Measurements from ENCODE around the gene SUPV3L1. TPM values are rescaled to one million over a fixed set of nuclear protein-coding genes. Genes with fewer than 3 reads are reported as not detected.

The SUPV3L1 gene
- total RNA-seq, 2 experiments from 2014 or later, result 27.0 to 40.9 TPM

DNA sequence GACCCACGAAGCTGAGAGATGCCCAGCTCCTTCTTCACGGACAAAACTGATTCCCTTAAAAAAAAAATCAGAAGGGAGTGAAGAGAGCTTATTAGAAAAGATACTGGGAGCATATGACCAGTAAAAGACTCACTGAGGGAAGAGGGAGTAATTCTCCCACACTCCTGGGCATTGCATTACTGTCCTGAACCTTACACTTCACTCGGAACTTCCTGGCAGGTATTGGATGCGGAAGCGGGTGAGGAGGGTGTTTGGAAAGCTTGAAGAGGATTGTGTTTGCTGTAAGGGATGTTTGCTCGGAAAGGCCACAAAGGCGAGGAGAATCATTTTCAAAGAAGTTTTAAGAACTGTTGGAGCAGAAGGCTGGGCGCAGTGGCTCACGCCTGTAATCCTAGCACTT is 40.5 kb downstream of the SUPV3L1 start:
- no TSS peak for BruUV-seq (replicated peaks)

DNA sequence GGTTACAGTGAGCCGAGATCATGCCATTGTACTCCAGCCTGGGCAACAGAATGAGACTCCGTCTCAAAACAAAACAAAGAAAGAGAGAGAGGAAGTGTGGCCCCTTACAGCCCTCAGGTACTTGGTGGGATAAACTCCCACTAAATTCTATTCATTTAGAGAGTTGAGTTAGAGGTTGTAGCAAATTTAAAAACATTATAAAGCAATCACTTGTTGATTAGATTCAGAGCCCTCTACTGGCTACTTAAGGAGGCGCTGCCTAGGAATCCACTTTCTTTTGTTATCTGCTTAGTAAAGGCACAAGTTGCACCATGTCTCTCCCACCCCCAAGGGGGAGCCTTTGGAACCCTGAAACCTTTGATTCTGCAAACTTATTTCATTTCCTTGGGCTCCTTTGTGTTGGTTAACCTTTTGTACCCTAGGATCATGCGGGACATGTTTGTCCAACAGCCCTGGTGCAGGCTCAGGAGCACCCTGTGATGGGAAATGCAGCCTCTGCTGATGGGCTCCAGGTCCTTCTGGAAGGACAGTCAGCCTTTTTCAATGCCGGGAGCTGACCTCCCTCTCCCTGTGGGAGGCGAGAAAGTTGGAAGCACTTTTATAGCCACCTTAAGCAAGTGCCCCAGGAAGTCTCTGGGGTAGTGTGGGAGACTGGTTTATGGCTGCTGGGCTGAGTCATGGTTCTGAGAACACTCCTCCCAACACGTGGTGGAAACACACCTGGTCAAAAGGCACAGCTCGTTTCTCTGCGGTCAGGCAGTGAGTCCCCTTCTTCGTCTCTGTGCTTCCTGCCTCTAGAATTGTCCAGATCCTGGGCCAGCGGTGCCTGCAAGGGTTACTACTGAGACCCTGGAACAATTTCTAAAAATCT is 42.4 kb downstream of the SUPV3L1 start:
- H3K79me2 ChIP-seq (ENCODE audit: insufficient read depth, low read depth, low read length), result no peaks in the 10 kb centered on the region
- no TSS peak for BruUV-seq (replicated peaks)
- intact Hi-C loops (cut with micrococcal nuclease; ENCODE audit: unreplicated experiment), result loop anchor here (5.0 kb wide), 3 partner anchors 130 to 215 kb away; no protein-coding TSS in a partner anchor
- CTCF ChIA-PET (ENCODE audit: unreplicated experiment), result no interaction called here
- H4K20me1 ChIP-seq (ENCODE audit: insufficient read depth, low read length), result no peaks in the 10 kb centered on the region
- H3K4me2 ChIP-seq (ENCODE audit: low read length), result peak overlapping the region; percentile 80
- TF ChIP-seq EZH2phosphoT487 (IDR thresholded peaks at IDR 0.05; ENCODE audit: borderline replicate concordance, low read depth, low read length) (no peak), CTCF (conservative IDR thresholded peaks at IDR 0.05; ENCODE audit: low read length) (peak; percentile 96)
- no peaks in the 10 kb centered on the region for H3K9me3 ChIP-seq (ENCODE audit: low read length)
- peak overlapping the region; percentile 97 for H2AFZ ChIP-seq (ENCODE audit: low read length)
- H3K9me2 ChIP-seq (ENCODE audit: insufficient read depth, low read length), result no peaks in the 10 kb centered on the region
- peak overlapping the region; percentile 45 for H3K4me3 ChIP-seq (ENCODE audit: low read depth, low read length, poor library complexity, severe bottlenecking)
- DNase-seq (ENCODE audit: low spot score), result peak; percentile 96
- POLR2A ChIA-PET, result interaction anchor here (0.7 kb wide), 2 partner anchors 9 to 24 kb away, joined by 3 to 6 read pairs; no protein-coding TSS in a partner anchor
- H3K27ac ChIP-seq (ENCODE audit: low read depth, low read length, poor library complexity, severe bottlenecking), result peak overlapping the region; percentile 74
- H3K4me1 ChIP-seq (ENCODE audit: insufficient read depth, low read length, poor library complexity, severe bottlenecking), result peaks cover 36% of the 10 kb centered on the region
- H3K36me3 ChIP-seq (ENCODE audit: insufficient read depth, low read length), result no peaks in the 10 kb centered on the region

More for the DNA sequence above, 40.5 kb downstream of the SUPV3L1 start:
- Histone ChIP-seq H4K20me1 (ENCODE audit: insufficient read depth, low read length) (no peaks in the 10 kb centered on the region), H3K4me1 (ENCODE audit: insufficient read depth, low read length, poor library complexity, severe bottlenecking) (peaks cover 30% of the 10 kb centered on the region), H3K79me2 (ENCODE audit: insufficient read depth, low read depth, low read length) (no peaks in the 10 kb centered on the region), H3K4me3 (ENCODE audit: low read depth, low read length, poor library complexity, severe bottlenecking) (no peak overlapping the region), H3K27ac (ENCODE audit: low read depth, low read length, poor library complexity, severe bottlenecking) (no peak overlapping the region), H2AFZ (ENCODE audit: low read length) (no peak overlapping the region), H3K36me3 (ENCODE audit: insufficient read depth, low read length) (no peaks in the 10 kb centered on the region), H3K9me2 (ENCODE audit: insufficient read depth, low read length) (no peaks in the 10 kb centered on the region), H3K4me2 (ENCODE audit: low read length) (no peak overlapping the region), H3K9me3 (ENCODE audit: low read length) (no peaks in the 10 kb centered on the region)
- DNase-seq (ENCODE audit: low spot score), result no peak
- TF ChIP-seq CTCF (conservative IDR thresholded peaks at IDR 0.05; ENCODE audit: low read length) (no peak), EZH2phosphoT487 (IDR thresholded peaks at IDR 0.05; ENCODE audit: borderline replicate concordance, low read depth, low read length) (no peak)
- intact Hi-C loops (cut with micrococcal nuclease; ENCODE audit: unreplicated experiment), result loop anchor here (5.0 kb wide), 3 partner anchors 128 to 213 kb away; no protein-coding TSS in a partner anchor
- POLR2A ChIA-PET, result no interaction called here
- CTCF ChIA-PET (ENCODE audit: unreplicated experiment), result no interaction called here

DNA sequence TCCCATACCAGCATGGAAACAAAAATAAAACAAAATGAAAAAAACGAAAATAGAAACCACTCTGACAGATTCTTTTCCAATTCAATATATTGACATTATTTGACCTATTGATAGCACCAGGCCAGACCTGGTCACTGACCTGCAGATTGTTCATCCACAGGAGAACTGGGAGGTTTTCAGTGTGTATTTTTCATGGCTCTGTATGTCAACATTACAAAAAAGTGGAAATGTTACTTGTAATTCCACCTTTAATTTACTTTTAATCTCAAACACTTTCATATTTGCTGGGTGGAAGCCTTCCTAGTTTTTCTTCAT is 43.0 kb downstream of the SUPV3L1 start:
- intact Hi-C loops (cut with micrococcal nuclease; ENCODE audit: unreplicated experiment), result loop anchor here (5.0 kb wide), 3 partner anchors 131 to 216 kb away; no protein-coding TSS in a partner anchor
- H3K36me3 ChIP-seq (ENCODE audit: insufficient read depth, low read length), result no peaks in the 10 kb centered on the region
- H3K9me2 ChIP-seq (ENCODE audit: insufficient read depth, low read length), result no peaks in the 10 kb centered on the region
- no peak for DNase-seq (ENCODE audit: low spot score)
- H3K9me3 ChIP-seq (ENCODE audit: low read length), result no peaks in the 10 kb centered on the region
- peak overlapping the region; percentile 97; the same call in 1 of the 2 replicates for H2AFZ ChIP-seq (ENCODE audit: low read length)
- H3K4me2 ChIP-seq (ENCODE audit: low read length), result peak overlapping the region; percentile 80
- BruUV-seq (replicated peaks), result no TSS peak
- ChIA-PET CTCF (ENCODE audit: unreplicated experiment) (interaction anchor here (0.6 kb wide), 1 partner anchor 185 kb away, joined by 3 read pairs; no protein-coding TSS in a partner anchor), POLR2A (interaction anchor here (0.7 kb wide), 2 partner anchors 8 to 24 kb away, joined by 3 to 6 read pairs; no protein-coding TSS in a partner anchor)
- no peak for TF ChIP-seq EZH2phosphoT487 (IDR thresholded peaks at IDR 0.05; ENCODE audit: borderline replicate concordance, low read depth, low read length)
- no peaks in the 10 kb centered on the region for H4K20me1 ChIP-seq (ENCODE audit: insufficient read depth, low read length)
- peak overlapping the region; percentile 45 for H3K4me3 ChIP-seq (ENCODE audit: low read depth, low read length, poor library complexity, severe bottlenecking)
- H3K4me1 ChIP-seq (ENCODE audit: insufficient read depth, low read length, poor library complexity, severe bottlenecking), result peaks cover 36% of the 10 kb centered on the region
- peak overlapping the region; percentile 74 for H3K27ac ChIP-seq (ENCODE audit: low read depth, low read length, poor library complexity, severe bottlenecking)
- no peaks in the 10 kb centered on the region for H3K79me2 ChIP-seq (ENCODE audit: insufficient read depth, low read depth, low read length)

All from OCI-LY7 (cell line).